WTC11 (cell line): Measurements from ENCODE around the gene MTA3. TPM values are rescaled to one million over a fixed set of nuclear protein-coding genes. Genes with fewer than 3 reads are reported as not detected.

Source experiments
- ATAC-seq: fragments of 200-7000 bp; cut with Tn5 transposase; 2 replicates; pipeline ENCODE4 v1.10.0; 2021; ENCODE audit warnings: mild to moderate bottlenecking, moderate library complexity
- CTCF ChIA-PET: fragments of 300-600 bp; sonication (Branson Sonifier 250); formaldehyde crosslinking; loops from one replicate; lab custom pipeline; 2021; ENCODE audit warnings: antibody characterized with exemption; lab: Charles Lee
- POLR2A ChIA-PET: fragments of 350-600 bp; sonication (Branson Sonifier 250); formaldehyde crosslinking; loops from one replicate; lab custom pipeline; 2021; ENCODE audit warnings: antibody characterized with exemption; lab: Charles Lee
- DNase-seq: peaks from one replicate; pipeline ENCODE4 v3.0.0; 2021; ENCODE audit warnings: low spot score
- H3K27ac Mint-ChIP-seq: 2 replicates; pipeline ENCODE4 v1.8.0; 2021; ENCODE audit warnings: mixed read lengths
- H3K27me3 Mint-ChIP-seq: 2 replicates; pipeline ENCODE4 v1.8.0; 2021; ENCODE audit warnings: low read depth, mild to moderate bottlenecking, moderate library complexity, mixed read lengths
- H3K36me3 Mint-ChIP-seq: 2 replicates; pipeline ENCODE4 v1.8.0; 2021; ENCODE audit warnings: mixed read lengths
- H3K4me1 Mint-ChIP-seq: 2 replicates; pipeline ENCODE4 v1.8.0; 2022; ENCODE audit warnings: mixed read lengths
- H3K4me3 Mint-ChIP-seq: 2 replicates; pipeline ENCODE4 v1.8.0; 2021; ENCODE audit warnings: mild to moderate bottlenecking, moderate library complexity, mixed read lengths
- H3K9me3 Mint-ChIP-seq: 2 replicates; pipeline ENCODE4 v1.8.0; 2021; ENCODE audit warnings: mixed read lengths
- ESRRA ChIP-seq: sonication (generic); formaldehyde crosslinking; IDR thresholded peaks from 2 replicates; pipeline ENCODE4 v1.8.1; 2022; ENCODE audit warnings: mild to moderate bottlenecking, missing genetic modification reagents, borderline replicate concordance
- GRHL2 ChIP-seq: fragments of 250-450 bp; sonication (Bioruptor Pico); IDR thresholded peaks from 2 replicates; pipeline ENCODE4 v1.8.0; 2022; ENCODE audit warnings: mild to moderate bottlenecking, moderate library complexity; ENCODE audit not compliant: insufficient replicate concordance, severe bottlenecking
- JAZF1 ChIP-seq: fragments of 250-450 bp; sonication (Bioruptor Pico); IDR thresholded peaks from 2 replicates; pipeline ENCODE4 v1.9.0; 2021; ENCODE audit warnings: moderate library complexity, mild to moderate bottlenecking, inconsistent platforms
- SP1 ChIP-seq: sonication (generic); formaldehyde crosslinking; conservative IDR thresholded peaks from 2 replicates; pipeline ENCODE4 v1.8.1; 2022; ENCODE audit warnings: missing genetic modification reagents
- TCF7 ChIP-seq: sonication (generic); formaldehyde crosslinking; IDR thresholded peaks from 2 replicates; pipeline ENCODE4 v1.8.0; 2022; ENCODE audit warnings: mild to moderate bottlenecking, low read depth, missing genetic modification reagents, moderate library complexity
- ZBTB21 ChIP-seq: sonication (generic); formaldehyde crosslinking; IDR thresholded peaks from 2 replicates; pipeline ENCODE4 v1.8.1; 2023; ENCODE audit warnings: mild to moderate bottlenecking, missing genetic modification reagents, borderline replicate concordance
- ZNF121 ChIP-seq: sonication (generic); formaldehyde crosslinking; IDR thresholded peaks from 2 replicates; pipeline ENCODE4 v1.8.0; 2023; ENCODE audit warnings: missing genetic modification reagents
- ZNF219 ChIP-seq: sonication (generic); formaldehyde crosslinking; IDR thresholded peaks from 2 replicates; pipeline ENCODE4 v1.8.0; 2023; ENCODE audit warnings: missing genetic modification reagents, mild to moderate bottlenecking, borderline replicate concordance
- ZNF317 ChIP-seq: sonication (generic); formaldehyde crosslinking; IDR thresholded peaks from 2 replicates; pipeline ENCODE4 v1.8.1; 2023; ENCODE audit warnings: low read depth, mild to moderate bottlenecking, moderate library complexity, missing genetic modification reagents, borderline replicate concordance
- ZNF671 ChIP-seq: fragments of 250-450 bp; sonication (Bioruptor Pico); IDR thresholded peaks from 2 replicates; pipeline ENCODE4 v1.8.0; 2021; ENCODE audit warnings: mild to moderate bottlenecking
- total RNA-seq: library from RNA; stranded (reverse); gene quantifications from 3 replicates; pipeline ENCODE4 v1.2.3, GENCODE V29; 2021
- TF ChIP-seq, protein P1 (sequence below): sonication (generic); formaldehyde crosslinking; IDR thresholded peaks from 2 replicates; pipeline ENCODE4 v1.8.1; 2023; ENCODE audit warnings: mild to moderate bottlenecking, missing genetic modification reagents
- TF ChIP-seq, protein P2 (sequence below): sonication (generic); formaldehyde crosslinking; IDR thresholded peaks from 2 replicates; pipeline ENCODE4 v1.8.0; 2022; ENCODE audit warnings: mild to moderate bottlenecking, missing genetic modification reagents
- TF ChIP-seq, protein P3 (sequence below): sonication (generic); formaldehyde crosslinking; IDR thresholded peaks from 2 replicates; pipeline ENCODE4 v1.8.1; 2022; ENCODE audit warnings: mild to moderate bottlenecking, missing genetic modification reagents, moderate library complexity, borderline replicate concordance
- TF ChIP-seq, protein P4 (sequence below): sonication (generic); formaldehyde crosslinking; IDR thresholded peaks from 2 replicates; pipeline ENCODE4 v1.8.1; 2022; ENCODE audit warnings: missing genetic modification reagents, borderline replicate concordance
- TF ChIP-seq, protein P5 (sequence below): fragments of 250-450 bp; sonication (Bioruptor Pico); conservative IDR thresholded peaks from 2 replicates; pipeline ENCODE4 v1.9.0; 2021; ENCODE audit warnings: mild to moderate bottlenecking
- TF ChIP-seq, protein P6 (sequence below): fragments of 250-450 bp; sonication (Bioruptor Pico); IDR thresholded peaks from 2 replicates; pipeline ENCODE4 v1.9.0; 2021; ENCODE audit warnings: mild to moderate bottlenecking
- TF ChIP-seq, protein P7 (sequence below): fragments of 250-450 bp; sonication (Bioruptor Pico); IDR thresholded peaks from 2 replicates; pipeline ENCODE4 v1.9.0; 2021; ENCODE audit warnings: mild to moderate bottlenecking, borderline replicate concordance

The MTA3 gene
- total RNA-seq, 1 experiment from 2014 or later = 153 TPM

DNA sequence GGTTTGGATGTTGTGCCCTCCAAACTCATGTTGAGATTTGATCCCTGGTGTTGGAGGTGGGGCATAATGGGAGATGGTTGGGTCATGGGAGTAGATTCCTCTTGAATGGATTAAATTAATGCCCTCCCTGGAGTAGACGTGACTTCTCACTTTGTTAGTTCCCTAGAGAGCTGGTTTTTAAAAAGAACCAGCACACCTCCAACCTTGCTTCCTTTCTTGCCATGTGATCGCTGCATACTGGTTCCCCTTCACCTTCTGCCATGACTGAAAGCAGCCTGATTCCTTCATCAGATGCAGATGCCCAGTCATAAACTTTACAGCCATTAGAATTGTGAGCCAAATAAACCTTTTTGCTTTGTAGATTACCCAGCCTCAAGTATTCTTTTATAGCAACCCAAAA lies 21.7 kb downstream of the MTA3 start:
- H3K36me3 Mint-ChIP-seq = peaks cover 38% of the 10 kb centered on the region
- ATAC-seq (no peak), DNase-seq (no peak)
- no peak overlapping the region for H3K4me3 Mint-ChIP-seq
- ChIA-PET CTCF (no interaction called here), POLR2A (no interaction called here)
- TF ChIP-seq ZNF317 (CRISPR knock-in tag) (no peak), ESRRA (CRISPR knock-in tag) (no peak), ZNF121 (CRISPR knock-in tag) (no peak), SP1 (CRISPR knock-in tag) (no peak), ZNF671 (CRISPR knock-in tag) (no peak), TCF7 (CRISPR knock-in tag) (no peak), JAZF1 (CRISPR knock-in tag) (no peak), ZBTB21 (CRISPR knock-in tag) (no peak), ZNF219 (CRISPR knock-in tag) (no peak), GRHL2 (CRISPR knock-in tag) (no peak)
- TF ChIP-seq, protein P1, sequence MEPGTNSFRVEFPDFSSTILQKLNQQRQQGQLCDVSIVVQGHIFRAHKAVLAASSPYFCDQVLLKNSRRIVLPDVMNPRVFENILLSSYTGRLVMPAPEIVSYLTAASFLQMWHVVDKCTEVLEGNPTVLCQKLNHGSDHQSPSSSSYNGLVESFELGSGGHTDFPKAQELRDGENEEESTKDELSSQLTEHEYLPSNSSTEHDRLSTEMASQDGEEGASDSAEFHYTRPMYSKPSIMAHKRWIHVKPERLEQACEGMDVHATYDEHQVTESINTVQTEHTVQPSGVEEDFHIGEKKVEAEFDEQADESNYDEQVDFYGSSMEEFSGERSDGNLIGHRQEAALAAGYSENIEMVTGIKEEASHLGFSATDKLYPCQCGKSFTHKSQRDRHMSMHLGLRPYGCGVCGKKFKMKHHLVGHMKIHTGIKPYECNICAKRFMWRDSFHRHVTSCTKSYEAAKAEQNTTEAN (CRISPR knock-in tag) = no peak
- TF ChIP-seq, protein P2, sequence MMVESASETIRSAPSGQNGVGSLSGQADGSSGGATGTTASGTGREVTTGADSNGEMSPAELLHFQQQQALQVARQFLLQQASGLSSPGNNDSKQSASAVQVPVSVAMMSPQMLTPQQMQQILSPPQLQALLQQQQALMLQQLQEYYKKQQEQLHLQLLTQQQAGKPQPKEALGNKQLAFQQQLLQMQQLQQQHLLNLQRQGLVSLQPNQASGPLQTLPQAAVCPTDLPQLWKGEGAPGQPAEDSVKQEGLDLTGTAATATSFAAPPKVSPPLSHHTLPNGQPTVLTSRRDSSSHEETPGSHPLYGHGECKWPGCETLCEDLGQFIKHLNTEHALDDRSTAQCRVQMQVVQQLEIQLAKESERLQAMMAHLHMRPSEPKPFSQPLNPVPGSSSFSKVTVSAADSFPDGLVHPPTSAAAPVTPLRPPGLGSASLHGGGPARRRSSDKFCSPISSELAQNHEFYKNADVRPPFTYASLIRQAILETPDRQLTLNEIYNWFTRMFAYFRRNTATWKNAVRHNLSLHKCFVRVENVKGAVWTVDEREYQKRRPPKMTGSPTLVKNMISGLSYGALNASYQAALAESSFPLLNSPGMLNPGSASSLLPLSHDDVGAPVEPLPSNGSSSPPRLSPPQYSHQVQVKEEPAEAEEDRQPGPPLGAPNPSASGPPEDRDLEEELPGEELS (CRISPR knock-in tag) = no peak
- TF ChIP-seq, protein P3, sequence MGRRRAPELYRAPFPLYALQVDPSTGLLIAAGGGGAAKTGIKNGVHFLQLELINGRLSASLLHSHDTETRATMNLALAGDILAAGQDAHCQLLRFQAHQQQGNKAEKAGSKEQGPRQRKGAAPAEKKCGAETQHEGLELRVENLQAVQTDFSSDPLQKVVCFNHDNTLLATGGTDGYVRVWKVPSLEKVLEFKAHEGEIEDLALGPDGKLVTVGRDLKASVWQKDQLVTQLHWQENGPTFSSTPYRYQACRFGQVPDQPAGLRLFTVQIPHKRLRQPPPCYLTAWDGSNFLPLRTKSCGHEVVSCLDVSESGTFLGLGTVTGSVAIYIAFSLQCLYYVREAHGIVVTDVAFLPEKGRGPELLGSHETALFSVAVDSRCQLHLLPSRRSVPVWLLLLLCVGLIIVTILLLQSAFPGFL = no peak
- TF ChIP-seq, protein P4, sequence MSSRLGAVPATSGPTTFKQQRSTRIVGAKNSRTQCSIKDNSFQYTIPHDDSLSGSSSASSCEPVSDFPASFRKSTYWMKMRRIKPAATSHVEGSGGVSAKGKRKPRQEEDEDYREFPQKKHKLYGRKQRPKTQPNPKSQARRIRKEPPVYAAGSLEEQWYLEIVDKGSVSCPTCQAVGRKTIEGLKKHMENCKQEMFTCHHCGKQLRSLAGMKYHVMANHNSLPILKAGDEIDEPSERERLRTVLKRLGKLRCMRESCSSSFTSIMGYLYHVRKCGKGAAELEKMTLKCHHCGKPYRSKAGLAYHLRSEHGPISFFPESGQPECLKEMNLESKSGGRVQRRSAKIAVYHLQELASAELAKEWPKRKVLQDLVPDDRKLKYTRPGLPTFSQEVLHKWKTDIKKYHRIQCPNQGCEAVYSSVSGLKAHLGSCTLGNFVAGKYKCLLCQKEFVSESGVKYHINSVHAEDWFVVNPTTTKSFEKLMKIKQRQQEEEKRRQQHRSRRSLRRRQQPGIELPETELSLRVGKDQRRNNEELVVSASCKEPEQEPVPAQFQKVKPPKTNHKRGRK (CRISPR knock-in tag) = no peak
- TF ChIP-seq, protein P5, sequence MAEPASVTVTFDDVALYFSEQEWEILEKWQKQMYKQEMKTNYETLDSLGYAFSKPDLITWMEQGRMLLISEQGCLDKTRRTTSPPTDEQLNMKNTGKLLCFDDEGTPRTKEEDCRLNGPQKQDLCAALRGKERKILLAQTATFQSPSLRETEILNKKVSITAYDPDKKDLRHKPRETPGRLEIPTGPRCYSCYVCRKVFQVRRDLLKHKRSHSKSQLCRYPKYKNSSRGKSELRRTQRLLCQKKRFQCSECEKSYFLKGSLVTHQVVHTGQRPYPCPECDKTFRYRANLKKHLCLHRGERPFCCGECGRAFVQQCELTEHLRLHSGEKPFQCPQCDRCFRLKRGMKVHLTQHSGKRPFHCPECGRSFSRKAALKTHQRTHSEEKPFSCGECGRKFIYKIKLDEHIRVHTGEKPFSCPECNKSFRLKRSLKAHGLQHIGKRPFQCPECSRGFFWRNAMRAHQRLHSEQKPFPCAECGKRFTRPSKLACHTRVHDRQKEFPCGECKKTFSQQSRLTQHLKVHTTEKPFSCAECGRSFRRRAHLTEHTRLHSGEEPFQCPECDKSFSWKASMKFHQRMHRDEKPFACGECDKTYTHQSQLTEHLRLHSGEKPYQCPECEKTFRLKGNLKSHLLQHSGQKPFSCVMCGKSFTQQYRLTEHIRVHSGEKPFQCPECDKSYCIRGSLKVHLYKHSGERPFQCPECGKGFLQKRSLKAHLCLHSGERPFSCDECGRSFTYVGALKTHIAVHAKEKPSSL (CRISPR knock-in tag) = no peak
- TF ChIP-seq, protein P6, sequence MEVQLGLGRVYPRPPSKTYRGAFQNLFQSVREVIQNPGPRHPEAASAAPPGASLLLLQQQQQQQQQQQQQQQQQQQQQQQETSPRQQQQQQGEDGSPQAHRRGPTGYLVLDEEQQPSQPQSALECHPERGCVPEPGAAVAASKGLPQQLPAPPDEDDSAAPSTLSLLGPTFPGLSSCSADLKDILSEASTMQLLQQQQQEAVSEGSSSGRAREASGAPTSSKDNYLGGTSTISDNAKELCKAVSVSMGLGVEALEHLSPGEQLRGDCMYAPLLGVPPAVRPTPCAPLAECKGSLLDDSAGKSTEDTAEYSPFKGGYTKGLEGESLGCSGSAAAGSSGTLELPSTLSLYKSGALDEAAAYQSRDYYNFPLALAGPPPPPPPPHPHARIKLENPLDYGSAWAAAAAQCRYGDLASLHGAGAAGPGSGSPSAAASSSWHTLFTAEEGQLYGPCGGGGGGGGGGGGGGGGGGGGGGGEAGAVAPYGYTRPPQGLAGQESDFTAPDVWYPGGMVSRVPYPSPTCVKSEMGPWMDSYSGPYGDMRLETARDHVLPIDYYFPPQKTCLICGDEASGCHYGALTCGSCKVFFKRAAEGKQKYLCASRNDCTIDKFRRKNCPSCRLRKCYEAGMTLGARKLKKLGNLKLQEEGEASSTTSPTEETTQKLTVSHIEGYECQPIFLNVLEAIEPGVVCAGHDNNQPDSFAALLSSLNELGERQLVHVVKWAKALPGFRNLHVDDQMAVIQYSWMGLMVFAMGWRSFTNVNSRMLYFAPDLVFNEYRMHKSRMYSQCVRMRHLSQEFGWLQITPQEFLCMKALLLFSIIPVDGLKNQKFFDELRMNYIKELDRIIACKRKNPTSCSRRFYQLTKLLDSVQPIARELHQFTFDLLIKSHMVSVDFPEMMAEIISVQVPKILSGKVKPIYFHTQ (CRISPR knock-in tag) = no peak
- TF ChIP-seq, protein P7, sequence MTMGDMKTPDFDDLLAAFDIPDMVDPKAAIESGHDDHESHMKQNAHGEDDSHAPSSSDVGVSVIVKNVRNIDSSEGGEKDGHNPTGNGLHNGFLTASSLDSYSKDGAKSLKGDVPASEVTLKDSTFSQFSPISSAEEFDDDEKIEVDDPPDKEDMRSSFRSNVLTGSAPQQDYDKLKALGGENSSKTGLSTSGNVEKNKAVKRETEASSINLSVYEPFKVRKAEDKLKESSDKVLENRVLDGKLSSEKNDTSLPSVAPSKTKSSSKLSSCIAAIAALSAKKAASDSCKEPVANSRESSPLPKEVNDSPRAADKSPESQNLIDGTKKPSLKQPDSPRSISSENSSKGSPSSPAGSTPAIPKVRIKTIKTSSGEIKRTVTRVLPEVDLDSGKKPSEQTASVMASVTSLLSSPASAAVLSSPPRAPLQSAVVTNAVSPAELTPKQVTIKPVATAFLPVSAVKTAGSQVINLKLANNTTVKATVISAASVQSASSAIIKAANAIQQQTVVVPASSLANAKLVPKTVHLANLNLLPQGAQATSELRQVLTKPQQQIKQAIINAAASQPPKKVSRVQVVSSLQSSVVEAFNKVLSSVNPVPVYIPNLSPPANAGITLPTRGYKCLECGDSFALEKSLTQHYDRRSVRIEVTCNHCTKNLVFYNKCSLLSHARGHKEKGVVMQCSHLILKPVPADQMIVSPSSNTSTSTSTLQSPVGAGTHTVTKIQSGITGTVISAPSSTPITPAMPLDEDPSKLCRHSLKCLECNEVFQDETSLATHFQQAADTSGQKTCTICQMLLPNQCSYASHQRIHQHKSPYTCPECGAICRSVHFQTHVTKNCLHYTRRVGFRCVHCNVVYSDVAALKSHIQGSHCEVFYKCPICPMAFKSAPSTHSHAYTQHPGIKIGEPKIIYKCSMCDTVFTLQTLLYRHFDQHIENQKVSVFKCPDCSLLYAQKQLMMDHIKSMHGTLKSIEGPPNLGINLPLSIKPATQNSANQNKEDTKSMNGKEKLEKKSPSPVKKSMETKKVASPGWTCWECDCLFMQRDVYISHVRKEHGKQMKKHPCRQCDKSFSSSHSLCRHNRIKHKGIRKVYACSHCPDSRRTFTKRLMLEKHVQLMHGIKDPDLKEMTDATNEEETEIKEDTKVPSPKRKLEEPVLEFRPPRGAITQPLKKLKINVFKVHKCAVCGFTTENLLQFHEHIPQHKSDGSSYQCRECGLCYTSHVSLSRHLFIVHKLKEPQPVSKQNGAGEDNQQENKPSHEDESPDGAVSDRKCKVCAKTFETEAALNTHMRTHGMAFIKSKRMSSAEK (CRISPR knock-in tag) = no peak
- peaks cover 4% of the 10 kb centered on the region; the same call in 1 of the 2 replicates for H3K9me3 Mint-ChIP-seq
- peaks cover 20% of the 10 kb centered on the region for H3K4me1 Mint-ChIP-seq
- no peaks in the 10 kb centered on the region for H3K27me3 Mint-ChIP-seq
- peak overlapping the region; percentile 73 for H3K27ac Mint-ChIP-seq
